NCI-H128 (cell line): Measurements from ENCODE around the gene DDX39A.
"Not testable (repeated sequence)": the region's sequence is repeated elsewhere in the genome, so short reads cannot be mapped to it uniquely, and the experiment has no call there.

Experiments used
- DNase-seq: peaks from one replicate; lab custom pipeline; 2025; ENCODE audit not compliant: unreplicated experiment; lab: John Stamatoyannopoulos, UW

DDX39A gene

DNA sequence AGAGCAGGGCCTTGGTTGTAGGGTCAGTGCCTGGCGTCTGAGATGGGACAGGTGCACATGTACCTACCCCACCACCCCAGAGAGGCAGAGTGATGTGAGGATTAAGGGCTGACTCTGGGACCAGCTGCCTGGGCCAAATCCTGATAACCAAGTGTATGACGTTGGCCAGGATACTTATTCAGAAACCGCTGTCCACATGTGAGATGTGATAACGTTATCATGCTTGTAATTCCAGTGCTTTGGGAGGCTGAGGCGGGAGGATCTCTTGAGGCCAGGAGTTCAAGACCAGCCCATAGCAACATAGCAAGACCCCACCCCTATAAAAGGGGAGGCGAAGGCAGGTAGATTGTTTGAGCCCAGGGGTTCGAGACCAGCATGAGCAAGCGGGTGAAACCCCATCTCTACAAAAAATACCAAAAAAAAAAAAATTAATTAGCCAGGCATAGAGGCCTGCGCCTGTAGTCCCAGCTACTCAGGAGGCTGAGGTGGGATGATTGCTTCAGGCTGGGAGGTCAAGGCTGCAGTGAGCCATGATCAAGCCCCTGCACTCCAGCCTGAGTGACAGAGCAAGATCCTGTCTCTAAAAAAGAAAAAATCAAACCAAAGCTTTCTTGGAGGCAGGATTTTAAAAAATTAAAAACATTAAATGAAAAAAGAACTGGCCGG, 27.9 kb downstream of the DDX39A start:
- no peak for DNase-seq

DNA sequence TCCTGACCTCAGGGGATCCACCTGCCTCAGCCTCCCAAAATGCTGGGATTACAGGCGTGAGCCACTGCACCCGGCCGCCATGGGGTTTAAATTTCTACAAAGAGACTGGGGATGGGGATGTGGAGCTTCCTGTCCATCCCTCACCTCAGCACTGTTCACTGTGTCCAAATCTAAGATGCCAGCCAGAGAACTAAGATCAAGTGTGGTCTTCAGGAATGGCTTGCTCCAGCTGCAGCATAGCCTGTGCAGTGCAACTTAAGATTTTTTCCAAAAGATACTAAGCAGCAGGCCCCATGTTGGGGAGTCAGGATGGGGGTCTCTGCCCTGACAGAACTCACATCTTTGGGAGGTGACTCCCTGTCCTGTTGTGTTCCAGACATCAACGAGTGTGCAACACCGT, 28.6 kb downstream of the DDX39A start:
- DNase-seq: no peak

DNA sequence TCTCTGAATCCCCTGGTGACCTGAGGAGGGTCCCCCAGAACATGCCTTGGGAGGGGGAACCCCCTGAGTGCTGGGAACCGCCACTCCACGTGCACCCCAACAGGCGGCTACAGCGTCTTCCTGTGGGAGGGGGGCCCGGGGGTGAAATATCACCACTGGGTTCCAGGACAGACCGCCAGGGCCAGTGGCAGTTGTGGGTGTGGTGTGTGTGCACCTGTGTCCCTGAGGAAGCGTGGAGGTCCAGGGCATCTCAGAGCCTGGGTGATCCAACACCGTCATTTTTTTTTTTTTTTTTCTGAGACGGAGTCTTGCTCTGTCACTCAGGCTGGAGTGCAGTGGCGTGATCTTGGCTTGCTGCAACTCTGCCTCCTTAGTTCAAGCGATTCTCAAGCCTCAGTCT, 33.6 kb downstream of the DDX39A start:
- DNase-seq: no peak

DNA sequence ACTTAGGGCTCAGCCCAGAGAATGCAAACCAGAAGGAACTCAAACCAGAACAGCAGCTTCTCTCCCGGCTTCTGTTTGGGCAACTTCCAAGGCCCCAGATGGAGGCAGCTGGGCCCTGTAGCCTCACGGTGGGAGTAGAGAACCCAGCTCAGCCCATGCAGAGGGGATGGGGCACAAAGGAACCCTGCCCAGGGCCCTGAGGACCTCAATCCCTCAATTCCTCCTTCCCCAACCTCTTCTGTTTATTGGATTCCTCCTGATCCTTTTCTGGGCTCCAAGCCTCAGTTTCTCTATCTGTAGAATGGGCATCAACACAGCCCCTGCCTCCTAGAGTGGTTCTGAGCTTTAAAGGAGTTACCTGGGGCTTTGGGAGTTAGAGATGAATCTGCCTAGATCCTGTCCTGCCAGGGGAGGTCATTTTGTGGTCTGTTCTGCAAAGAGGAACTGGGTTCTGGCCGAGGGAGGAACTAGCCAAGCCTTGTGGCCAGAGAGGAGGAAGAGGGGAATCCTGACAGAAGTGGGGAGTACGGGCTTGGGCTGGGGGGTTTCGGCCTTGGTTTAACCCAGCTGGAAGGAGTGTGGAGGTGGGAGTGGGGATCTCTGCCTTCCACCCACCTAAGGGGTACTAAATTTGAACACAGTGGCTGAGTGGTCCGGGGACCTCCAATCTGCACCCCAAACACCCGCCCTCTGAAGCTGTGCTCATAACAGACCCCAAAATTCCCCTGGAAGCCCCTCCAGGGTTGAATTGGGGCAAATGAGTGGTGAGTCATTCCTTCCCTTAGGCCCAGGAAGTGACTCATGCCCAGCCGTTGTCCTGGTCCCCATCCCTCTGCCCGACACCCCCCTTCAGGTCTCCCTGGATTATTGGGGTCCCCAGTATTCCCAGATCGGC, 35.2 kb downstream of the DDX39A start:
- no peak for DNase-seq

DNA sequence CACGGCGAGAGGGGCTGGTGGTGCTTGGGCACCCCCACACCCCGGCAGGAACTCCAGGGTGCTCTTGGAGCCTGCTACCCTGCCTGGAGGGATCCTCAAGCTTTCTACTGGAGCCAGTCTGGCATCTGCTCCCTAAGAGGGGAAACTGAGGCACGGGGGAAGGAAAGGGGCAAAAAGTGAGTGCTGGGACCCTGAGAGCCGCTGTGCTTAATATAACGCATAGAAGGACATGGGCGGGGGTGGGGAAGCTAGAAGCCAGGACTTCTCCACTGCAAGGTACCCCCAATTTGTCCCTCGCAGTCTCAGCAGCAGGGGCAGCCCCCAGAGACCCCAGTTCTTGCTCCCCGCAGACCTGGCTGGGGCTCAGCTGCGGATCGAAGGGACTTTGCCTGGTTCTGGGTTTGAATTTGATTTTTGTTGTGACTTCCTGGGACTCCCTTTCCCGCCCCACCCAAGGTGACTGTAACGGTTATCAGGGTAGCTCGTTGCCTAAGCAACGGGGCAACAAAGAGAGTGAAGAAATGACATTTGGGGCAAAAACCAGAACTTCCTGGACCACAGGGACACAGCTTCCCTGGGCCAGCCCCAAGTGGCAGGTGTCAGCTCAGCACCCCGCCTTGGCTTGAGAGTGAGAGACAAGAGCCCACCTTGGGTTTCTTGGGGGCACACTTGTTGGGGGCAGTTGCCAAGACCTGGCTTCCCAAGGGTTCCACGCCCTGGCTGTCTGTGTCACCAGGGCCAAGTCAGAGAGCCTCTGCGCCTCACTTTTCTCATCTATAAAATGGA, 37.3 kb downstream of the DDX39A start:
- DNase-seq: no peak

DNA sequence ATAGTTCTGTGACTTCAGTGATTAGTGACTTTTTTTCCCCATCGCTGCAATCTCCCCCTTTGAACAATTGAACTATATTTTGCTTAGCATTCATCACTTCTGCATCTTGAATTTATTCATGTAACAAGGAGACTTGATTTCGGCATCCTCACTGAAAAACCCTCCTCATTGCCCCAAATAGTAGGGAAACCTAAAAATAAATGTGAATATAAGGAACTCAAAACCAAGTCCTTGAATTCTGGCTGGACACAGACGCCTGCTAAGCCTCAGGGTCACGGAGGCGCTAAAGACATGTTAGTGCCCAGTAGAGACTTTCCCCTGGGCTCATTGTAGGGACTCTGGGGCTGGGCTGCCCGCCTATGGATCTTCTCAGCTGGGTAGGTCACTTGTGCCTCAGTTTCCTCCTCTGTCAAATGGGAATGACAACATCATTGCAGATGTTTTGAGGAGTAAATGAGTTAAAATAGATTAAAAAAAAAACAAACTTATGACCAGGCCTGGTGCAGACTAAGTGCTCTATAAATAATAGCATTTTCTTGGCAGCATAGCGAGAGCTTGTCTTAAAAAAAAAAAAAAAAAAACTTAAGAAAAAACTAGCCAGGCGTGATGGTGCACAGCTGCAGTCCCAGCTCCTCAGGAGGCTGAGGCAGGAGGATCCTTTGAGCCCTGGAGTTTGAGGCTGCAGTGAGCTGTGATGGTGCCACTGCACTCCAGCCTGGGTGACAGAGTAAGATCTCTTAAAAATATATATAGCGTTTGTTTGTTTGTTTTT, 39.7 kb downstream of the DDX39A start:
- no peak for DNase-seq

DNA sequence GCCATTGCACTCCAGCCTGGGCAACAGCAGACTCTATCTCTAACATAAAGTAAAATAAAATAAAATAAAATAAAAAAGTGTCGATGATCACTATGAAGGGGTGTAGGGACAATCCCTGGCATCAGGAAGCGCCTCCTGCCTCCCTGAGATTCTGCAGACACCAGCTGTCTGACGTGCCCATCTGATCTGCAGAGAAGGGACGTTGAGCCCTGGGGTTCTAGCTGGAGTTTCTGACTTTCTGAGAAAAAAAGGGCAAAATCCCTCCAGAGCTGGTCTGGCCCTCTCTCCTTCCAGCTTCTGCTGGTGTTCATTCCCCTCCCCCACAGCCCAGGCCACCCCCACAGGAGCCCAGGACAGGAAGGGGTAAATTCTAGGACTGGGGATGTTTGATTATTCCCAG, 40.3 kb downstream of the DDX39A start:
- DNase-seq: no peak

DNA sequence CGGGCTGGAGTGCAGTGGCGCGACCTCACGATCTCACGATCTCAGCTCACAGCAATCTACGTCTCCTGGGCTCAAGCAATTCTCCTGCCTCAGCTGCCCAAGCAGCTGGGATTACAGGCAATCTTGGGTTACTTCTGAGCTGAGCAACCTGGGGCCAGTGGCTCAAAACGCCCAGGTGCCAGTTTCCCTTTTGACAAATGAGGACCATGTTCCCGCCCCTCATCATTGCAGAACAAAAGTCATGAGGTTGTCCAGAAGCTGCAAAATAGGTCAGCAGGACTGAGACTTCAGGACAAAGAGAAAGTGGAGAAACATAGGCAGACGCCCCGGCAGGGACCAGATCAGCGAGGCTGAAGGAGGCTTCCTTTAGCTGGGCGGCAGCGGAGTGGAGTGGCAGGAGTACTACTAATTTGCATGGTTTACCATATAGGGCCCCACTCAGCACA, 41.2 kb downstream of the DDX39A start:
- DNase-seq: no peak

DNA sequence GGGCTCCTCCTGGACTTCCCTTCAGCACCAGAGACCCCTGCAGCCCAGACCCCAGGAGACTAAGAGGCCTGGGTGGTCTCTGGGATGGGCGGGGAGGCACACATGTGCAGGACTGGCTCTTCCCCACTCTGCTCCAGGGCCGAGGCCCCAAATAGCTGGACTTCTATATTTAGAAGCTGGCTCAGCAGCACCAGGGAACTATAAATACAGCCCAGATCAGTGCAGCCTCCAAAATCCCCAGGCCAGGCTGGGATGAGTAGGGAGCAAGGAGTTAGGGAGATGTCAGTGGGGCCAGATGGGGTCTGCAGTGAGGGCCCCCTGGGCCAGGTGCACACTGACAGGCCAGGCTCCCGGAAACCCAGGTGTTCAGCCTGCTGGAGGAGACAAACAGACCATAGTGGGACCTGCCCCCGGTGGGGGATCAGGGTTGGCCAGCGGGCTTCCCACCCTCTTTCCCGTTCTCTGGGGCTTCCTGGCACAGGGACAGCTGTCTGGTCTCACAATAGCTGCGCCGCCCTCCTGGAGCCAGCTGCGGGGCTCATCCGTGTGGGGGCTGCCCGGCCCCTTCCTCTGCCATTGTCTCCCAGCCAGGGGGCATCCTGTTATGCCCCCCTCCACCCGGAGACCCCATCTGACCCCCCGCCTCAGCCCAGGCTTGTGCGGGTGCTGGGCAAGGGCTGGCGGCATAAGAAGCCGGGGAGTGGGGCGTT, 43.4 kb downstream of the DDX39A start:
- DNase-seq: no peak

DNA sequence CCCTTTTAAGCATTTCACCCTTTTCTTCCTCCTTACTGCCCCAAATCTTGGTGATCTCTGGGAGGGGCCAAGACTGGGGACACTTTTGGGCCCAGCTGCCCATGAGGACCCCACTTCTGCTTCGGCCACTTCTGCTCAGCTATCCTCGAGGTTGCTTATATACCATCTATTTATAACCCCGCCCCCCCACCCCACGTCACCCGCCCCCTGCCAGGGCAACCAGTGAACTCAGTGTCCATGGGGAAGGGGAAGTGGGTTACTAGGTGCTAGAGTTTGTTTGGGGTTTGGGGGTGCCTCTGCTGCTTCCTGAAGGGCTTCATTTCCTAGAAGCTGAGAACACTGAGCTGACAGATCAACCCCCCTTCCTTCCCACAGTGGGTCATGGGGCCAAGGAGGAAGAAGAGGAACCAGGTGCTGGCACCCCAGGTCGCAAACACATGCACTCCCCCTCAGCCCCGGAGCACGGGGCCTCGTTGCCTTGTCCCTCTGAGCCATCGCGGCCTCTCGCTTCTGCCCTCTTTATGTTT, 44.0 kb downstream of the DDX39A start:
- no peak for DNase-seq

DNA sequence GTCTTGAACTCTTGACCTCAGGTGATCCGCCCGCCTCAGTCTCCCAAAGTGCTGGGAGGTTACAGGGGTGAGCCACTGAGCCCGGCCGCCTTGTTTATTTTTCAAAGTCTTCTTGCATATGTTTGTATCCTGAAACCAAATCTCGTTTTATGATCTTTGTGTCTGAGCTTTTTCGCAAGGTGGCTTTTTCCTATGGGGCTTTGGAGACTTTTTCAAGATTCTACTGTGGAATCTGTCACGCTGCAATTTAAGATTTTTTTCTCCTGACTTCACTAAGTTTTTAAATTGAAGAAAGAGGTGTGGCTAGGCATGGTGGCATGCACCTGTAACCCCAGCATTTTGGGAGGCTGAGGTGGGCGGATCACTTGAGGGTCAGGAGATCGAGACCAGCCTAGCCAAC, 44.8 kb downstream of the DDX39A start:
- not testable (repeated sequence) for DNase-seq

DNA sequence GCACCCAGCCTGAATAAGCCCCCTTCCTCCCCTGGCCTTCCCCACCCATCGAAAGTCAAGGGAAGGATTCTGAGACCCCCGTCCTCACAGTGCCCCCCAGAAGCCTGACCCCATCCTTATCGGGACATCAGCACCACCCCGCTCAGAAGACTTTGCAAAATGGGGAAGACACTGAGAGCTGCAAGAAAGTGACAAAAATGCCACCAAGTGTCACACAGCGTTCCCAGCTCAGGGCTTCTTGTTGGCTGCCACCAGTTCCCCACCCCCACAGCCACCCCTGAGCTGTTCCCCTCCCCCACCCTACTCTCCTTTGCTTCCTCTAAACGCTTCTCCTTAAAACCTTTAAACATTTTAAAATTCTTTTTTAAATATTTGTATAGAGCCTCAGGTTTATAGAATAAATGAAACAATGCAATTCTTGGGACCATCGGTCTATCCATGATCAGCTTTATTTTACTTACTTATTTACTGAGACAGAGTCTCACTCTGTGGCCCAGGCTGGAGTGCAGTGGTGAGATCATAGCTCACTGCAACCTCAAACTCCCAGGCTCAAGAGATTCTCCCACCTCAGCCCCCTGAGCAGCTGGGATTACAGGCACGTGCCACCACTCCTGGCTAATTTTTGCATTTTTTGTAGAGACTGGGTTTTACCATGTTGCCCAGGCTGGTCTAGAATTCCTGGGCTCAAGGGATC, 46.6 kb downstream of the DDX39A start:
- DNase-seq: not testable (repeated sequence)

DNA sequence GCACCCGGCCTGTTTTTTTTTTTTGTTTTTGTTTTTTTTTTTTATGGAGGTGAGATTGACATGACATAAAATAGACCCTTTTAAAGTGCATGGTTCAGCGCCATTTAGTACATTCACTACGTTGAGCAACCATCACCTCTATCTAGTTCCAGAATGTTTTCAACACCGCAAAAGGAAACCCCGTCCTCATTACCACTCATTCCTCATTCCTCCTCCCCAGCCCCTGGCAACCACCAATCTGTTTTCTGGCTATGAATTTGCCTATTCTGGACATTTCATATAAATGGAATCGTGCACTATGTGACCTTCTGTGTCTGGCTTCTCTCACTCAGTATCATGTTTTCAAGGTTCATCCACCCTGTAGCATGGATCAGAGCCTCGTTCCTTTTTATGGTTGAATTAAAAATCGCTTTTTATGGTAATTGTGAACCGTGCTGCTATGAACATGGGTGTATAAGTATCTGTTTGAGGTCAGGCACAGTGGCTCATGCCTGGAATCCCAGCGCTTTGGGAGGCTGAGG, 47.8 kb downstream of the DDX39A start:
- no peak for DNase-seq

DNA sequence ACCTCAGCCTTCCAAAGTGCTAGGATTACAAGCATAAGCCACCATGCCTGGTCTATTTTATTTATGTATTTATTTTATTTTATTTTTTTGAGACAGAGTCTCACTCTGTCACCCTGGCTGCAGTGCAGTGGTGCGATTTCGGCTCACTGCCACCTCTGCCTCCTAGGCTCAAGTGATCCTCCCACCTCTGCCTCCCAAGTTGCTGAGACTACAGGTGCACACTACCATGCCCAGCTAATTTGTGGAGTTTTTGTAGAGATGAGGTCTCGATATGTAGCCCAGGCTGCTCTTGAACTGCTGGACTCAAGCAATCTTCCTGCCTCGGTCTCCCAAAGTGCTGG, 48.2 kb downstream of the DDX39A start:
- no peak for DNase-seq

DNA sequence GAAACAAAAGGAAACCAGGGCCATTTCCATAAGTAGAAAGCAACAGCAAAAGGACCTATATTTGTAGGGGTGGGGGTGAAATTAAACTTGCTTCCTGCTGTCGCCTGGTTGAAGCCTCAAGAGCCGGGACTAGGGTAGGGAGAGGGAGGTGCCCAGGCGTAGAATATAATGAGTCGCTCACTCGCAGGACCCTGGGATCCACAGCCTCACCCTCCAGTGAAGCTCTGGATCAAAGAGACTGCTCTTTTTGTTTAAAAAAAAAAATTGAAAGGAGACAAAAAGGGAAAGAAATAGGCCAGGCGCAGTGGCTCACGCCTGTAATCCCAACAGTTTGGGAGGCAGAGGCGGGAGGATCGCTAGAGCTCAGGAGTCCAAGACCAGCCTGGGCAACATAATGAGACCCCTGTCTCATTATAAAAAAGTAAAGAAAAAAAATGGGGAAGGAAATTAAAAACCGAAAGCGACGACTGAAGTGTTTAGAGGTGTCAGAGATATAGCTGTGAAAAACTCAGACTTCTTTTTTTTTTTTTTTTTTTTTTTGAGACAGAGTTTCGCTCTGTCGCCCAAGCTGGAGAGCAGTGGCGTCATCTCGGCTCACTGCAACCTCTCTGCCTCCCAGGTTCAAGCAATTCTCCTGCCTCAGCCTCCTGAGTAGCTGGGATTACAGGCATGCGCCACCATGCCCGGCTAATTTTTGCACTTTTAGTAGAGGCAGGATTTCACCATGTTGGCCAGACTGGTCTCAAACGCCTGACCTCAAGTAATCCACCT, 48.8 kb downstream of the DDX39A start:
- no peak for DNase-seq

DNA sequence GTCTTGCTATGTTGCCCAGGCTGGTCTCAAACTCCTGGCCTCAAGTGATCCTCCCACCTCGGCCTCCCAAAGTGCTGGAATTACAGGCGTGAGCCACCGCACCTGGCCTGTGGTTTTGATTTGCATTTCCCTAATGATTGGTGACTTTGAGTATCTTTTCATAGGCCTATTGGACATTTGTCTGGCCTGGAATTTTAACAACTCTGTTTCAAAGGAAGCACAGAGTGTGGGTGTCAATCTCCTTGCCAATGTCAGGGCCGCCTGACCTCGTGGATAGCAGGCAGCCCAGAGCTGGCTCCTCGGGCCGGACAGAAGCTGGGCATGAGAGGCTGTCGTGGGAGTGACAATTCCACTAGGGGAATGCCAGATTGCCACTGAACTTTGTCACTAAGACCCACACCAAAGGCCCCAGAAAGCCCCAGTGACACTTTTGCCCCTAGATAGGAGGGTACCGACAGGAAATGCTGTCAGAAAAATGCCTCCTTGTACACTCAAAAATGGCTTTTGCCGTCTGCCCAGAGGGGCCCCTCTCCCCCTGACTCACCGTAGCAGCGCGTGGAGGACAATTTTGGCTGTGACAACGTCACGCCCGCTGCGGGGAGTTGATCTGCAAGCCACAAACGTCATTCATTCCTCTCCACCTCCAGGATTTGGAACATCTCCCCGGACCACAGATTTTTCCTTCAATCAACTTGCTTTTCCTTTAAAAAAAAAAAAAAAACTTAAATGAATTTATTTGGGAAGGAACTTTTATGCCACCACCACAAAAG, 49.6 kb downstream of the DDX39A start:
- no peak for DNase-seq

DNA sequence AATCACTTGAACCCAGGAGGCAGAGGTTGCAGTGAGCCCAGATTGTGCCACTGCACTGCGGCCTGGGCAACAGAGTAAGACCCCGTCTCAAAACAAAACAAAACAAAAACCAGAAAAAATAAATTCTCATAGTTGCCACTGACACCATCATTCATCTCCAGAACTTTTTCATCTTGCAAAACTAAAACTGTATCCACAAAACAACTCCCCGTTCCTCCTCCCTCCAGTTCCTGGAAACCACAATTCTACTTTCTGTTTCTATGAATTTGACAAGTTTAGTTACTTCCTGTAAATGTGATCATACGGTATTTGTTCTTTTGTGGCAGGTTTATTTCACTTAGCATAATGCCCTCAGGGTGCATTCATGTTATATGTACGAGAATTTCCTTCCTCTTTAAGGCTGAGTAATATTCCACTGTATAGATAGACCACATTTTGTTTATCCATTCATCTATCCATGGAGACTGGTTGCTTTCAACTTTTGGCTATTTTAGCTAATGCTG, 51.1 kb downstream of the DDX39A start:
- DNase-seq: no peak

DNA sequence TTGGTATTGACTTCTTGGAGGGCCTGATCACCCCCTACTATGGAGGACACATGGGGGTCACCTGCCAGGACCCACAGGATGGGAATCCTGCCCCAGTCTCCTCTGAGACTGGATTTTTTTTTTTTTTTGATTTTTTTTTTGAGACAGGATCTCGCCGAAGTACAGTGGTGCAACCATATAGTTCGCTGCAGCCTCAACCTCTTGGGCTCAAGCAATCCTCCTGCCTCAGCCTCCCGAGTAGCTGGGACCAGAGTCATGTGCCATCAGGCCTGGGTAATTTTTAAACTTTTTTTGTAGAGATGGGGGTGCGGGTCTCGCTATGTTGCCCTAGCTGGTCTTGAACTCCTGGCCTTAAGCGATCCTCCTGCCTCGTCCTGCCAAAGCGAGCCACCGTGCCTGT, 52.1 kb downstream of the DDX39A start:
- no peak for DNase-seq
